HG03175 (cell line): ENCODE measurements around the gene KRT86.
A peak's percentile ranks its signal among the peaks of the same experiment; 100 is the strongest.
"Not testable (repeated sequence)": the region's sequence is repeated elsewhere in the genome, so short reads cannot be mapped to it uniquely, and the experiment has no call there.

Experiments
- ATAC-seq: cut with Tn5 transposase; IDR thresholded peaks from one replicate; pipeline ENCODE4 v1.9.1; 2021; ENCODE audit warnings: mild to moderate bottlenecking, moderate library complexity; ENCODE audit not compliant: unreplicated experiment

KRT86 gene

DNA sequence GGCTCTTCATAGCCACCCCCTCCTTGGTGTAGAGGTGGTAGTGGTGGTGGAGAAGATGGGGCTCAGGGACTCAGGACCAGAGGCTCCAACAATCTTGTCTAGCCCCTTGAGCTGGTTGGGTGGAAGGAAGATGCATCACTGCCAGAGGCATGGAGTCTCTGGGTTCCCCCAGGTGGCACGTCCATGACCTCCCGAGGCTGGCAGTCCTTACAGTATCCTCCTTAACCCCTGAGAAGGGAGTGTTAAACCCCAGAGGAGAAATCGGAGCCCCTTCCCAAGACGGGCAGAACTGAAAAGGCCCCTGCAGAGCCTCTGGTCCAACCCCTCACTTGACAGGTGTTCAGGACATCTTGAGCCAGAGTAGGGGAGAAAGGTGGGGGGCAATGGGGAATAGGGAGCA is 37.6 kb downstream of the KRT86 start:
- ATAC-seq = no peak

DNA sequence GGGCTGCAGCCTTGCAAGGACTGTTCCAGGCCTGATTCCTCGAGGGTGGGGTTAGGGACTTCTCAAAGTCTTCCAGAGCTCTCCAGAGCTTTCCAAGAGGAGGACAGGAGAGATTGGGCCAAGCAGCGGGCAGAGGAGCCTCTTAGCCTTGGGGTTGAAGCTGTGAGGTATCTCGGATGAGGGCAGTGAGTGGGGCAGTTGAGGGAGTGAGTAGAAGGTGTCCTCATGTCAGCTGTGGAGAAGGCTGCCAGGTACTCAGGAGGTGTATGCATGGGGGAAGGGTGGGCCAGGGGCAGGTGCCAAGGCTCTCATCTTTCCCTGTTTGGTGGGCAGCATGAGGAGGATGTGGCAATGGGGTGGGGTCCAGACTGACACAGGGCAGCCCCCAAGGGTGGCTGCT is 39.0 kb downstream of the KRT86 start:
- no peak for ATAC-seq

- no peak for ATAC-seq
Measured at GRCh38 chr12:52313926-52314325, 39.5 kb downstream of the KRT86 start.

GRCh38 chr12:52314511-52314910 is 40.1 kb downstream of the KRT86 start:
- no peak for ATAC-seq

GRCh38 chr12:52315721-52316120 is 41.3 kb downstream of the KRT86 start:
- ATAC-seq = not testable (repeated sequence)

- ATAC-seq = no peak
Measured at GRCh38 chr12:52316290-52316689, 41.8 kb downstream of the KRT86 start.

- ATAC-seq = no peak
Measured at GRCh38 chr12:52316701-52317100, 42.3 kb downstream of the KRT86 start.

DNA sequence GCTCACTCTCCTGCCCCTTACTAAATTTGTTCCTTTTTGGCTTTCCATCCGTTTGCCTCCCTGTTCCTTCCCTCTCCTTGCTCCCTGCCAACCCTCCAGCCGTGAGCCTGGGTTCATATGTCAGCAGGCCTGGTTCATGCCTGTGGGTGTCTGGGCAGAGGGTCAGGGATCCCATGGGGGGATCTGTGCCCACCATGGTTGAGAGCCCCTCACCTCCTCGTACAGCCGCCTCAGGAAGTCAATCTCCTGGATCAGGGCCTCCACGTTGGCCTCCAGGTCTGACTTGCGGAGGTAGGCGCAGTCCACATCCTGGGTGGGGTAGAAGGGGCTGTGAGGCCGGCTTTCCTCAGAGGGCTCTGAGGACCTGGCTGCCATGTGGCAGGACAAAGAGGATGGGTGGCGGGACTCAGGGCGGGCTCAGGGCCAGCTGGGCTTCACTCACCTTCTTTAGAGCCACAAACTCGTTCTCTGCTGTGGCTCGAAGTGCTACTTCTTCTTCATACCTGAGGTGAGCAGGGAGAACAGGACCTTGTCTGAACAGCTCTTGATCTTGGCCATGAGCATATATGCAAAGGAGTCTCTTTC is 43.1 kb downstream of the KRT86 start:
- no peak for ATAC-seq

GRCh38 chr12:52318241-52318990 is 44.0 kb downstream of the KRT86 start:
- no peak for ATAC-seq

- ATAC-seq = no peak
Measured at GRCh38 chr12:52319097-52319496, 44.7 kb downstream of the KRT86 start.

DNA sequence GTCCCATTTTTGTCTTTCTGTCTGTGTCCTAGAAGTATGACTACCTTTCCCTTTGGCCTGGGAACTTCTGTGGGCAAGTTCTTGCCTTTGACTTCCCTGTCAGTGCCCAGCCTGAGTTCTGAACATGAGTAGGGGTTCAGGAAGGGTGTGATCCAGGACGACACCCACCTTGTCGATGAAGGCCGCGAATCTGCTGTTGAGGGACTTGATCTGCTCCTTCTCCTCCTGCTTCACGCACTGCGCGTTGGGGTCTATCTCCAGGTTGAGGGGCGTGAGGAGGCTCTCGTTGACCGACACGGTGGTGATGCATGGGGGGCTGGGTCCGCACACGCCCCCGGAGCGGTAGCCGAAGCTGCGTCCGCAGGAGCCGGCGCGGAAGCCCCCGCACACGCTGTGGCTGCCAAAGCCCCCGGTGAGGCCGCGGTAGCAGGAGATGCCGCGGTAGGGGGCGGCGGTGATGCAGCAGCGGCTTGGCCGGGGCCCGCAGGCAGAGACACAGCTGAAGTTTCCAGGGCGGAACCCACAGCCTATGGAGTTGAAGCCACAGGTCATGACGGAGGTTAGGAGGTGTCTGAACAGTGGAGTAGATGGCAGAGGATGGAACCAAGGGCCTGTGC is 46.4 kb downstream of the KRT86 start, which contains the start of gene KRT83:
Gene KRT83, minus strand, starts transcription at position 615 of the 617 bp plus-strand sequence. Its CDS starts 63 bp downstream, at position 552.
- ATAC-seq = no peak

DNA sequence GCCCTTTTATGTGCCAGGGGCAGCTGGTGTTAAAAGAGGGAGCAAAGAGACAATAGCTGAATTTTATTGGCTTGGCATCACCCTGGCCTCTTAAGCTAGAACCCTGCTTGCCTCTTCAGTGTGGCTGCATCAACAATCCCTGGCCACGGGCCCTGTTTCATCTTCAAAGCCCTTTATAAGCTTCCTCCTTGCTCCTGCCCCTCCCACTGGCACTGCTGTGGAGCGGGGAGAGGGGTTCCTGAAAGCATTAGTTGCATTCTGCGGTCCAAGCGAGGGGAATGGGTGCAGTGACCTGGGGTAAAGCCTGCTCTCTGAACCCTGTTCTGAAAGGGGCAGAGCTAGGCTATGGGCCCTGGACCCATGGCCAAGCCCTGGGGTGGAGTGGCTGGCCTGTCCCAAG is 47.0 kb downstream of the KRT86 start:
- ATAC-seq = no peak

DNA sequence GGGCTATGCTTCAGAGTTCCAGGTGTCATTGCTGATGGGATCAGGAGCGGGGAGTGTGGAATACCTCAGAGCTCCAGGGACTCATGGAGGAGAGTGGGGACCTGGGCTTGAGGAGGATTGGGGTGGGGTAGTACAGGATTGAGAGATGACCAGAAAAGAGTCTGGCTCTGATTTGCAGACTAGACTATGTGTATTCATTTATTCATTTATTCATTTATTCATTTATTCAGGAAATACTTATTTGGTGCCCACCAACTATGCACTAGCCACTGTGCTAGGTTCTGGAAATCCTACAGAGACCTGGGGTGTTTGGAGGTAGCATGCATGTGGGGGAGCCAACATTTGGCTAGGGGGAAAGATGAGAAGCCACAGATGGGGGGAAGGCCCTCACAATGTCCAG is 47.6 kb downstream of the KRT86 start:
- no peak for ATAC-seq

DNA sequence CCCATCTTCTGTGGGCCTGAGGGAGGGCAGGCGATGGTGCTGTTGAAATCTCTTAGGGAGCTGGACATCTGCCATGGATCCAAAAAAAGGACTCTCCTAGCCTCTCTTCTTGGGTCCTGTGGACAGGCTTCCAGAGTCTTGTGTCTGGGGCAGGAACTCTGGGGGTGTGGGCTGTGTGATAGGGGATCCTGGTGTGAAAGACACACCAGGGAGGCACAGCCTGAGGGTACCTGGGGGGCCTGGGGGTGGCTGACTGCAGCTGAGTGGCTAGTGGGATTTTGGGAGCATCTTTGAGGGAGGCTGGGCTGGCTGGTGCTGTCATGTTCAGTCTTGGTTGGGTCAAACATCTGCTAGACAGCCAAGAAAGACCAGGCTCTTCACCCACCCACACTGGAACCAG is 48.6 kb downstream of the KRT86 start:
- no peak for ATAC-seq

DNA sequence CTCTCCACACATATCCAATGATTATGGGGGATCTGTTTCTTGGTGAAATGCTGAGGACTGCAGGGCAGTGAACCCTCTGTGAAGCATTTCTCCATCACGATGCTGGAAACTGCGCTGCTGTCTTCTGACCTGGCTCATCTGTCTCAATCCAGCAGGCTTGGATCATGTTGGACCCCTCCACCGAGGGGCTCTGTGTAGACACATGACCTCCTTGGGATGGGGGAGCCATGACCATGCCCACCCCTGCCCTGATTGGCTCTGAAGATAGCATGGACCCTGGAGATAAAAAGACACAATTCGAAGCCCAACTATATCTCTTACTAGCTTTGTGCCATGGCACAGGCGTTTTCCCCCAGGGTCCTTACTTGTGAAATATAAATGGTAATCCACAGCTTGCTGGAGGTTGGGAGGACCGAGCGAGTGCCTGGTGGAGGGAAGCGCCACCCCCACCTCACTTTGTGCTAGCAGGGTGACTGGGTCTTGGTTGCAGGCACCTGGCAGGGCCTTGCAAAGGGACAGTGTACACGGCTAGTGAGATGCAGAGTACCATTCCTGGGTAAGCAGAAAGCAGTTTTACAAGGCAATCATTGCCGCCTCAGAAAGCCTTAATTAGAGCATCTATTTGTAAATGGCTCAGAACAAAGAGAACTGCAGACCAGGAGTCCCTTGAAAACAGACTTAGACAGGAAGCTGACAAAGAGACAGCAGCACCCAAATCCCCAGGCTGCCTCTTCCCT is 49.1 kb downstream of the KRT86 start:
- no peak for ATAC-seq

GRCh38 chr12:52324153-52324444 is 49.7 kb downstream of the KRT86 start:
- ATAC-seq = no peak

DNA sequence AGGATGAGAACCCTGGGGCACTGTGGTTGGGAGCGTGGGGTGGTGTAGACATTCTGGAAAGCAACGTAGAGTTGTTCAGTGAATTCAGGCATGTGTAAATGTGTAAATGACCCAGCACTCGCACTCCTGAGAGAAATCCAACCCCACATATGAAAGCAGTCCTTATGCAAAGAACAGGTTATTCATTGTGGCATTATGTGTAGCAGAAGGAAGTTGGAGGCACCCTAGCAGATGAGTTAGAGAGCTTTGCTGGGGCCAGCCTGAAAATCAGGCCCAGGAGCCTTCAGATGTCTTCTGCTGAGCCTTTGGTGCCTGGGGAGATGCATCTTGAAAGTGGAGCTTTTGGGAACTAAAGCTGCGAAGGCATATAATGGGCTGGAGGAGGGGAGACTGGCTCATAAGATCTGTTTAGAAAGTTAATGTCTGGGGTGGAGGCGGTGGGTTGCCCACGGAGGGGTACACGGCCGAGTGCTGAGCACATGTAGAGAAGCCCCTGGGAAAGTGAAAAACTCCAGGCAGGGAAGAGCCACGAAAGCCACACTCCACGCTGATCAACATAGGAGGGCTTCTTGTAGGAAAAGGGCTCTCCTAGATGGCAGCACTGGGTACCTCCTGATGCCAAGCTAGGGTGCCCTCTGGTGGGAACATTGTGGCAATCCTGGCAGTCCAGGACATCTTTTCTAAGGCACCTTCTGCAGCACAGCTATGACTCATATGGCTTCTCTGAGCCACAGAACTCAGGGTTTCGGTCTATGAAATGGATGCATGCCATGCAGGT is 52.8 kb downstream of the KRT86 start:
- ATAC-seq = peak; percentile 85

DNA sequence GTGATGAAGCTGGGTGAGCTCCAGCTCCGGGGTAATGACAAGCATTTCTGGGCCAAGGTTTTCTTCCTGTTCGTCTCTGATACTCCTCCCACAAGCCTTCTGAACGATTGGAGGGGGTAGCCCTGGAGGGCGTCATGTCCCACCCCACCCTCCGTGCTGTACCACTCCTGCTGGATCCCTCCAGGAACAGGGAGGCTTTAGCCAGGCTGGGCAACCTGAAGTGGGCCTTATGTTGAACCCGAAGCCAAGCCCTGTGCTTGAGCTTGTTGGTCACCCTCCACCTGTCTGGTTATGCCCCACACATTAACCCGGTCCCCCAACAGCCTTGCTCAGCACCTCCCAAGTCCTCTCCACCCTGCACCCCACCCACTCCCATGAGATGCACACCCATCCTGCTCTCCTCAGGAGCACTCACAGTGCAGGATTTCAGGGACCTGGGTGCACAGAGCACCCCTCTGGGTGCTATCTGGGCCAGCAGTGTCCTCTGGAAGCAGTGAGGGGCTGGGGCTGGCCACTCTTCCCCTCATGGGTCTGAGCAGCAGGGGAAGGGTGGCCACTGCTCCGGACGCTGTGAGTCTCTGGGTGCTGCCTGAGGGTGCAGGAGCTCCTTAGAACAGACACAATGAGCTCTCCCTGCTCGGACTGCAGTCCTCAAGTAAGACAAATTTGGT is 53.5 kb downstream of the KRT86 start:
- no peak for ATAC-seq

GRCh38 chr12:52331039-52331438 is 56.6 kb downstream of the KRT86 start:
- no peak for ATAC-seq

DNA sequence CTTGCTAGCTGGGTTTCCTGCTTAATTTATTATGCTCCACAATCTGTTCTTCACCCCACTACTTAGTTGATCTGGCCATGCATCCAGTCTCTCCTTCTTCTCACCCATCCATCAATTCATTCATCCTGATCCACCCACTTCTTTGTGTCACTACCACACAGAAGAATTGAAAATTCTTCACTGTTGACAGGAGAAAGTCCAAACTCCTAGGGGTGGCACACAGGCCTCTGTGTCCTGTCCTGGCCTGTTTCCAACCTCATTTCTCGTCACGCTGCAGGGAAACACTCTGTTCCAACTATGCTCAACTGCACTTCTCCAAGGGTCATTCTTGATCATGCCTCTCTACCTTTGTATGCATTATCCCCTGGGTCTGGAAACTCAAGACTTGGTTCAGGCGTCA is 57.4 kb downstream of the KRT86 start:
- no peak for ATAC-seq
